Measurements from ENCODE around the gene ECE1. TPM values are rescaled to one million over a fixed set of nuclear protein-coding genes. Genes with fewer than 3 reads are reported as not detected.

The ECE1 gene
- 67.2 and 82.6 TPM in 2 replicates for total RNA-seq (2014; rRNA removed; shearing (Covaris generic))

GRCh38 chr1:21289700-21290545 is at the start of gene ECE1:
Gene ECE1, minus strand, starts transcription at chr1:21290463. Its CDS starts 49 bp downstream, at chr1:21290414.
- Histone ChIP-seq H3K9me3 (replicated peaks) (no peaks in the 10 kb centered on the region), H3K27ac (no peak within 1 kb of the TSS), H3K4me3 (peak within 1 kb of the TSS; percentile 65), H3K27me3 (replicated peaks) (no peaks in the 10 kb centered on the region), H3K4me1 (replicated peaks) (peaks cover 27% of the 10 kb centered on the region), H3K36me3 (peaks cover 8% of the 10 kb centered on the region; the same call in 1 of the 2 replicates)
- peak in 1 of 2 experiments; percentile 25 for DNase-seq (ENCODE audit: low read depth in 1 of 2, low spot score in 2 of 2)

GRCh38 chr1:21339356-21340229 is 49.3 kb upstream of the ECE1 start:
- DNase-seq (ENCODE audit: low read depth in 1 of 2, low spot score in 2 of 2): no peak
- peaks cover 6% of the 10 kb centered on the region for H3K36me3 ChIP-seq
- no peaks in the 10 kb centered on the region; the same call in 1 of the 2 replicates for H3K9me3 ChIP-seq (replicated peaks)
- H3K4me1 ChIP-seq (replicated peaks): peaks cover 33% of the 10 kb centered on the region
- no peaks in the 10 kb centered on the region for H3K27me3 ChIP-seq (replicated peaks)
- H3K27ac ChIP-seq: no peak overlapping the region
- H3K4me3 ChIP-seq: no peak overlapping the region

DNA sequence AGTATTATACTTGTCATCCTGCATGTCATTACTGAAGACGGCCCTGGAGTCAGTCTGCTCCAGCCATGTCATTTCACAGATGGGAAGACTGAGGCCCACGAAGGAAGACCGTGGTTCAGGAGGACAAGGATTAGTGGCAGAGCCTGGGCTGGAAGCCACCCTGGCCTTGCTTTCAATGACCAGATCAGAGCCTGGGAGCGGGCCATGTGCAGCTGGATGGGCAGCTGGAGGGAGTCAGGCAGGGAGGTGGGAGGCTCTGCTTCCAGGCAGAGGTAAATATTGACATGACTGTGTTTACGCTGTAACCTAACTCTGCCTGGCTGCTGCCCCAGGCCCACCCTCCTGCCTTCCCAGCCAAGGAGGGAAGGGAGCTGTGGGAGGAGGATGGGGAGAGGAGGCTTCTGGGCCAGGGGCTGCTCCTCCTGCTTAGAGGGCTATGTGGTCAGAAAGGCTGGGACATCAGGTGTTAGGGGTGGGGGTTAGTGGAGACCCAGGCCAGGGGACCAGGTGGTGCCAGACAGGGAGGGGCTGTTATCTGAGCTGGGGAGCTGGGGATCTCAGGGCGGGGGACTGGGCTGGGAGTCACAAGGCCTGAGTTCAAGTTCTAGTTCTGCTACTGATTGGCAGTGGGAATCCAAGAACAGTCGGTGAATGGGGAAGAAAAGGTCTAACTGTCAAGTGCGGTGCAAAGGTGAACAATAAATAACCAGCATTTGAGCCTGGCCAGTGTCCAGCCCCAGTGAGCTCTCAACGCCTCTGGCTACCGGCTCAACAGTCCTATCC is 48.5 kb upstream of the ECE1 start:
- no peak for DNase-seq (ENCODE audit: low read depth in 1 of 2, low spot score in 2 of 2)
- Histone ChIP-seq H3K4me3 (no peak overlapping the region), H3K4me1 (replicated peaks) (peaks cover 34% of the 10 kb centered on the region), H3K27ac (no peak overlapping the region), H3K9me3 (replicated peaks) (no peaks in the 10 kb centered on the region), H3K36me3 (peaks cover 6% of the 10 kb centered on the region; the same call in 1 of the 2 replicates), H3K27me3 (replicated peaks) (no peaks in the 10 kb centered on the region)

GRCh38 chr1:21337928-21338572 is 47.8 kb upstream of the ECE1 start:
- Histone ChIP-seq H3K27ac (no peak overlapping the region), H3K4me3 (no peak overlapping the region), H3K36me3 (peaks cover 6% of the 10 kb centered on the region; the same call in 1 of the 2 replicates), H3K4me1 (replicated peaks) (peaks cover 37% of the 10 kb centered on the region), H3K9me3 (replicated peaks) (no peaks in the 10 kb centered on the region), H3K27me3 (replicated peaks) (no peaks in the 10 kb centered on the region)
- DNase-seq (ENCODE audit: low read depth in 1 of 2, low spot score in 2 of 2): no peak

GRCh38 chr1:21337454-21337927 is 47.2 kb upstream of the ECE1 start:
- Histone ChIP-seq H3K27ac (no peak overlapping the region), H3K9me3 (replicated peaks) (no peaks in the 10 kb centered on the region), H3K4me3 (no peak overlapping the region), H3K27me3 (replicated peaks) (no peaks in the 10 kb centered on the region), H3K4me1 (replicated peaks) (peaks cover 37% of the 10 kb centered on the region), H3K36me3 (peaks cover 6% of the 10 kb centered on the region; the same call in 1 of the 2 replicates)
- no peak for DNase-seq (ENCODE audit: low read depth in 1 of 2, low spot score in 2 of 2)

DNA sequence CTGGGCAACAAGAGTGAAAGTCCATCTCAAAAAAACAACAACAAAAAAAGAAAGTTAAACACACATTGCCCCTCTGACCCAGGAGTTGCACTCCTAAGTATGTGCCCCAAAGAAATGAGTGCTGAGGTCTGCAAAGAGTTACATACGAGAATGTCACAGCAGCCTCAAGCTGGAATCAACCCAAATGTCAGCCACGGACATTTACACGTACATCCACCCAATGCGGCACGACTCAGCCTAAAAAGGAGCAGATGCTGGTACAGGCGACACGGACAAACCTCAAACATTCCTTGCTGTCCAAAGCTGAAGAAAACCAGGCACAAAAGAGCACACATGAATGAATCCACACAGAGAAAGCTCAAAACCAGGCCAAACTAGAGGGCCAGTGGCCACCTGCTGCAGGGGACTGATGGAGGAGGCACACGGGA is 46.8 kb upstream of the ECE1 start:
- no peak for DNase-seq (ENCODE audit: low read depth in 1 of 2, low spot score in 2 of 2)
- no peak overlapping the region for H3K27ac ChIP-seq
- peaks cover 35% of the 10 kb centered on the region for H3K4me1 ChIP-seq (replicated peaks)

GRCh38 chr1:21335750-21336224 is 45.5 kb upstream of the ECE1 start:
- no peak for DNase-seq (ENCODE audit: low read depth in 1 of 2, low spot score in 2 of 2)

More for the DNA sequence above, 46.8 kb upstream of the ECE1 start:
- H3K9me3 ChIP-seq (replicated peaks): no peaks in the 10 kb centered on the region
- H3K27me3 ChIP-seq (replicated peaks): no peaks in the 10 kb centered on the region
- H3K36me3 ChIP-seq: peaks cover 6% of the 10 kb centered on the region; the same call in 1 of the 2 replicates
- no peak overlapping the region for H3K4me3 ChIP-seq

GRCh38 chr1:21335088-21335691 is 44.9 kb upstream of the ECE1 start:
- DNase-seq (ENCODE audit: low read depth in 1 of 2, low spot score in 2 of 2): no peak
- peaks cover 35% of the 10 kb centered on the region for H3K4me1 ChIP-seq (replicated peaks)
- no peaks in the 10 kb centered on the region for H3K27me3 ChIP-seq (replicated peaks)
- H3K27ac ChIP-seq: peak overlapping the region; percentile 61
- H3K4me3 ChIP-seq: peak overlapping the region; percentile 13
- H3K36me3 ChIP-seq: peaks cover 12% of the 10 kb centered on the region
- H3K9me3 ChIP-seq (replicated peaks): no peaks in the 10 kb centered on the region

More at GRCh38 chr1:21335750-21336224, 45.5 kb upstream of the ECE1 start:
- Histone ChIP-seq H3K9me3 (replicated peaks) (no peaks in the 10 kb centered on the region), H3K4me3 (no peak overlapping the region), H3K36me3 (peaks cover 10% of the 10 kb centered on the region), H3K27ac (no peak overlapping the region), H3K27me3 (replicated peaks) (no peaks in the 10 kb centered on the region), H3K4me1 (replicated peaks) (peaks cover 35% of the 10 kb centered on the region)

DNA sequence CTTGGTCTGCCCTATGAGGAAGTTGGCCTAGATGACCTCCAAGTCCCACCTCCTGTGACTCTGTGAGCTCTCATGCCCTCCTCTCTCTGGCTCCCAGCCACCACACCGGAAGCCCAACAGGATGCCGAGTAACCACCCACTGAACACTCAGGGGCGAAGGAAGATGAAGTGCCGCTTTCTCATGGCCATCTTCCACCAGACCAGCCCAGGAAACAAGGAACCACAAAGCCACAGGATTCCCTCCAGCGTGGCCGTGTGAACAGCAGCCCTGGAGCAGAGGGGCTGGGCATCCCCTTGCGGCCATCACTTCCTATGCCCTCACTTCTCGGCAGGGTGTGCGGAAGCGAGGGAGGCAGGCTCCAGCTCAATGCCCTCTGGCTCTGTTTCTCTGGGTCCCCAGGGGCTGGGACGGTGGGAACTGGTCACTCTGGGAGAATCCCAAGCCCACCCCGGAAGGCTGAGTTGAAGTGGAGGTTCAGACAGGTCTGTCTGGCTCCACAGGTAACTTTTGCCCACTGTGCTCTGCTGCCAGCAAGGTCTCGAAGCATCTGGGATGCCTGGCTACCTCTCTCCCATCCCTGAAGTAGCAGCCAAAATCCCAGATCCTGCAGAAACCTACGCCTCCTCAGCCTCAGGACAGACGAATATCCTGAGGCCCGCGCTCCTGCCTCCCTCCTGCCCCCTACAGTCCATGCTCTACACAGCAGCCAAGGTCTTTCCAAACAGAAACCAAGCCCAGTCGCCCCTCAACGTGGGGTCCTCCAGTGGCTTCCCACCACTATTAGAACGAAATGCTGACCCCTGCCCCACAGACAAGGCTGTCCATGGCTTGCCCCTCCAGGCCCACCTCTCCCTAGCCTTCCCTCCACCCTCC is 44.2 kb upstream of the ECE1 start:
- Histone ChIP-seq H3K27ac (peak overlapping the region; percentile 61), H3K27me3 (replicated peaks) (no peaks in the 10 kb centered on the region), H3K9me3 (replicated peaks) (no peaks in the 10 kb centered on the region), H3K4me3 (peak overlapping the region; percentile 13), H3K36me3 (peaks cover 6% of the 10 kb centered on the region), H3K4me1 (replicated peaks) (peaks cover 35% of the 10 kb centered on the region)
- peak; percentile 85 to 86 for DNase-seq (ENCODE audit: low read depth in 1 of 2, low spot score in 2 of 2)

- no peaks in the 10 kb centered on the region for H3K9me3 ChIP-seq (replicated peaks)
- peaks cover 6% of the 10 kb centered on the region for H3K36me3 ChIP-seq
- DNase-seq (ENCODE audit: low read depth in 1 of 2, low spot score in 2 of 2): no peak
- H3K4me3 ChIP-seq: no peak overlapping the region; the same call in 1 of the 2 replicates
- peak overlapping the region; percentile 61 for H3K27ac ChIP-seq
- H3K27me3 ChIP-seq (replicated peaks): no peaks in the 10 kb centered on the region
- peaks cover 34% of the 10 kb centered on the region for H3K4me1 ChIP-seq (replicated peaks)
These were observed 43.6 kb upstream of the ECE1 start for GRCh38 chr1:21333824-21334213.

- H3K9me3 ChIP-seq (replicated peaks): no peaks in the 10 kb centered on the region
- H3K27me3 ChIP-seq (replicated peaks): no peaks in the 10 kb centered on the region
- H3K27ac ChIP-seq: no peak overlapping the region
- H3K4me1 ChIP-seq (replicated peaks): peaks cover 28% of the 10 kb centered on the region
- H3K4me3 ChIP-seq: no peak overlapping the region
- peaks cover 10% of the 10 kb centered on the region for H3K36me3 ChIP-seq
- DNase-seq (ENCODE audit: low read depth in 1 of 2, low spot score in 2 of 2): no peak
These were observed 42.5 kb upstream of the ECE1 start for GRCh38 chr1:21332554-21333311.

All from SJSA1 (cell line).